Activated CD4-positive, alpha-beta T cell treated with anti-CD3 and anti-CD28 coated beads for 24 hours (primary cell): ENCODE data around the gene SRC.
A peak's percentile ranks its signal among the peaks of the same experiment; 100 is the strongest.

Source experiments
- DNase-seq, 2 donors: peaks; one replicate each; pipeline ENCODE4 v3.0.0-alpha.2; 2020; ENCODE audit warnings: low read depth in 2 of 2

The SRC gene

DNA sequence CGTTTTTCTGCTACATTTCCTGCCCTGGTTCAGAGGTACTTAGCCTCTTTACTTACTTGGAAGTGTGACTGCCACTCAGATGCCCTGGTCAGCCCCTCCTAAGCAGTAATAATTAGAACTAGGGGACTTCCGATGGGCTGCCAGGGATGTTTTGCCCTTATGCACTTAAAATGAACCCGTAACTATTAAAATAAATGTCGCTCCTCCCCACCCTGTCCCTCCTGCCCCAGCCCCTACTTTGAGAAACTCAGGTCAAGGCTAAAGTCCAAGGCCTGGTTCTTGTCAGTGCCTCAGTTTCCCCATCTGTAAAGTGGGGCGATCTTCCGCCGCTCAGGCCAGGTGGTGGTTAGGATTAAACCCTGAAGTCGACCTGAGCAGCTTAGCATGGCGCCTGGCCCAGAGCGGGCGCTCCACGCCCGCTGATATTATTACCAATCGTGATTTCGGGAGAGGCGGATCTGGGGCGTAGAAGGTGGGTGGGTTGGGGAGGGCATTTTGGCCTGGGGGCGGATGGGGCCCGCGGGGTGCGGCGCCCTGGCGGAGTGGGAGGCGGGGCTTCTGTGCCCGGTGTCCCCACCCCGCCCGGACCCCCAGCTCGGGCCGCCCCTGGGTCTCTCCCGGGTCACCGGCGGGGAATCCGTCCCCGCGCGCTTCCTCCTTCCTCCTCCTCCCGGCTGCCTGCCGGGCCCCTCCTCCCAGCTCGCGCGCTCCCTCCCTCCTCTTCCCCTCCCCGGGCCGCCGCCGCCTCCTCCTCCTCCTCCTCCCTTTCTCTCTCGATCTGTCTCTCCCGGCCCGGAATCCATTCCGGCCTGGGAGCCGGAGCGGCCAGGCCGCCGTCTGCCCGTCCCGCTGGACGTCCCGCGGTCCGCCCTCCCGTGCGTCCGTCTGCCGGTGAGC is at the start of gene SRC:
TSS of gene SRC (plus strand) at position 802 of the 897 bp plus-strand sequence. CDS start 38,014 bp downstream, outside the sequence.
- peak; percentile 25 to 27 for DNase-seq

DNA sequence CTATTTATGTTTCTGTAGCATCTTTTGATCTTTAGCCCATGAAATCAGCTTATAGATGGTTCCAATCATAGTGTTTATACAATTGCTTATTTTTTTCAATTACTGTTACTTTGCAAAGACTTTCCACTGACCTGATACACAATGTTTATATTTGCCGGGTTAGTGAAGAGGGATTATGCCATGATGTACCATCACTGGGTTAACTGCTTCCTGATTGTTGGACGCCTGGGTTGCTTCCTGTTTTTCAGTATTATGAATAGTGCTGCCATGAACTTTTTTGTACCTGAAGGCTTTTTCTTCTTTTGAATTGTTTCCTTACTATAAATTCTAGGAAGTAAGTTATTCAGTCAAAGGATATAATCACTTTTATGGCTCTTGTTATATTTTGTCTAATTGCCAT is 49.6 kb upstream of the SRC start:
- no peak for DNase-seq

DNA sequence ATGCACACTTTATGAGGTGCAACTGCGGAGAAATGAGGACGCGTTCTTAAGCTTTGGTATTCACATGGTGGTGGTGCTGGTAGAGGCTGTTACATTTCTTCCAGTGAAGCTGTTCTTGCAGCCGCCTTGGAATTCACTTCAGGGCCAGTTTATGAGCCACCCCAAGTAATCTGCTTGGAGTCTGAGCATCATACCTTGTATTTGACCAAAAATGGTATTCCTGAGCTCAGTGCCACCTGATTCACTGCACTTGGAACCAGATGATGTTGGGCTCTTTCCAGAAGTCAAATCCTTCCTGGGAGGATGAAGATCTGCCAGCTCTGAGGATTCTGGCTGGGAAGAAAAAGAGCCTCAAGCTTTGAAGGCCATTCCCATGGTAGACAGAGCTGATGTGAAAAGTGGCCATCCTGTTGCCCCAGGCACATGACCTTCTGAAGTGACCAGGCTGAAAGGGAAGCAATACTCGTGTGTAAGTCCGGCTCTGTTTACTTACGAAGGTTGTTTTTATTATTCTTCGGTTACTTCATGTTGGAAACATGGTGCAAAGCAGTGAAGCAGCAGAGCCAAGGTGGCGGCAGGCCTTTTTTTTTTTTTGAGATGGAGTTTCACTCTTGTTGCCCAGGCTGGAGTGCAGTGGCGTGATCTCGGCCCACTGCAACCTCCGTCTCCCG is 48.7 kb upstream of the SRC start:
- DNase-seq = no peak

DNA sequence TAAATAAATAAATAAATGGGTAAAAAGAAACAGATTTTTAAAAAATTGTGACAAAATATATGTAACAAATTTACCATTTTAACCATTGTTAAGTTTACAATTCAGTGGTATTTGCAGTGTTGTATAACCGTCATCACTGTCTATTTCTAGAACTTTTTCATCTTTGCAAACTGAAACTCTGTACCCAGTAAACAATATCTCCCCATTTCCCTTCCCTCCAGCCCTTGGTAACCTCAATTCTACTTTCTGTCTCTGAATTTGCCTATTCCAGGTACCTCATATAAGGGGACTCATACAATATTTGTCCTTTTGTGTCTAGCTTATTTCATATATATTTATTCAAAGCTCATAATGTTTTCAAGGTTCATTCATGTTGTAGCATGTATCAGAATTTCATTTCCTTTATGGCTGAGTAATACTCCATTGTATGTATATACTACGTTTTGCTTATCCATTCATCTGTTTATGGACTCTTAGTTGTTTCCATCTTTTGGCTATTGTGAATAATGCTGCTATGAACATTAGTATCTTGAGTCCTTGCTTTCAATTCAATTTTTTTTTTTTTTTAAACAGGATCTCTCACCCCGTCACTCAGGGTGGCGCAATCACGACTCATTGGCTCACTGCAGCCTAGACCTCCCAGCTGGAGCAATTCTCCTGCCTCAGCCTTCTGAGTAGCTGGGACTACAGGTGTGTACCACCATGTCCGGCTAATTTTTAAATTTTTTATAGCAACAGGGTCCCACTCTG is 47.6 kb upstream of the SRC start:
- DNase-seq = no peak

DNA sequence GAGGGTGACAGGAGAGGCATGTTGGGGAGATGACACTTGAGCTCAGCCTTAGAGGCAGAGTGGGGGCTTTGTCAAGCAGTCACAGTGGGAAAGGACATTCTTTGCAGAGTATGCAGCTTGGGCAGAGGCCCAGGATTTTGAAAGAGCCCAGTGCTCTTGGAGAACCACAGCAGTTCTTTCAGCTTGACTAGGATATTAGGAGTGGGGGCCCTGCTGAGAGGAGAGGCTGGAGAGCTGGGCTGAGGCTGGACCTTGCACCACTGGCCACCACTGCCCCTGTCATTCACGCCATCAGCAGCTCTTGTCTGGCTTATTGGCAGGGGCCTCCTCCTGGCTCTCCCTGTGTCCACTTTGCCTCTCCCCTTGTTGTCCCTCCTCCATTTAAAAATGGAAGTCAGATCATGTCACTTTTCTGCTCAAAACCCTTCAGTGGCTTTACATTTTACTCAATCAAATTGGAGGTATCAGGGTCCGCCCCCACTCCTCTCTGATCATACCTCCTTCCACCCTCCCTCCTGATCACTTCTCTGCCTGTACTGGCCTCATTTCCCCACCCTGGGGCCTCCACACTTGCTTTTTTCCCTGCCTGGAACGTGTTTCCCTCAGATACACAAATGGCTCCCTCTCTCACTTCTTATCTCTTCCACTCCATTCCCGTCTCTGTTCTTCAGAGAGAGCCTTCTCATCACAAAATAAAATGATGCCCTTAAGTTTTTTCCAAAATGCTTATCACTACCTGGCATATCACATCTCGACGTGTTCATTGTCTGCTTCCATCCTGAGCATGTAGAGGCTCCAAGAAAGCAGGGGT is 46.0 kb upstream of the SRC start:
- no peak for DNase-seq

DNA sequence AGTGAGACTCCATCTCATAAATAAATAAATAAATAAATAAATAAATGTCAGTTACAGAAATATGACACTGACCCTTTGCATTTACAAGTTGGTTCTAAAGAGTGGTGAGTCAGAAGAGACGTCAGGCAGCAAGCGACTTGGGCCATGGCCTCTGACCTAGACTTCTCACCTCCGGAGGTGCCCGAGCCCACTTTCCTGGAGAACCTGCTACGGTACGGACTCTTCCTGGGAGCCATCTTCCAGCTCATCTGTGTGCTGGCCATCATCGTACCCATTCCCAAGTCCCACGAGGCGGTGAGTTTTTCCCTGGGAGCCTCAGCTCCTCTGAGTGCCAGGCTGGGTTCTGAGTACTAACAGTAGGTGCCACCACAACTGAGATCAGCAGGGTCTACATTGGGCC is 44.8 kb upstream of the SRC start:
- DNase-seq = no peak

DNA sequence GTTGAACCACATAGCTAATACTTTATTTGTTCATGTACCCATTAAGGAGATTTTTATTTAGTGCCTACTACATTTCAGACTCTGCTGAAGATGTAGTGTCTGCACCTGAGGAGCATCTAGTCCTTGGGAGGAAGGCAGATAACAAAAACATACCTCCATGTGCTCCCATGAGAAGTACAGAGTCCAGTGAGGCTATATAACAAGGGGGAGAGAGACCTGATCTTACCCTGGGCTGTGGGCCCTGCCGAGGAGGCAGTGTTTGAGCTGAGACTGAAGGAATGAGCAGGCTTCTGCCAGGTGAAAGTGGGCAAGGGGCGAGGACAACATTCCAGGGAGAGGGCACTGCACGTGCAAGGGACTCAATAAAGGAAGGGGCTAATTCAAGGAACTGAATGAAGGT is 44.4 kb upstream of the SRC start:
- no peak for DNase-seq

DNA sequence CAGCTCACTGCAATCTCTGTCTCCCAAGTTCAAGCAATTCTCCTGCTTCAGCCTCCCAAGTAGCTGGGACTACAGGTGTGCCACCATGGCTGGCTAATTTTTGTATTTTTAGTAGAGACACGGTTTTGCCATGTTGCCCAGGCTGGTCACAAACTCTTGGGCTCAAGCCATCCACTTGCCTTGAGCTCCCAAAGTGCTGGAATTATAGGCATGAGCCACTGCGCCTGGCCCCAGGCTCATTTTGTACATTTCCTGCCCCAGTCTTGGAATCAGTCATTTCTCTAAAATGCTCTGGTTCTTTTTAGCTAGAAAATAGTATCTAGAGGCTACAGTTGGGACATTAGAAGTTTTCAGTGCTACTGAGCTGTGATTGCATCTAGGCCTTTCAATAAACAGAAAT is 43.0 kb upstream of the SRC start:
- no peak for DNase-seq

DNA sequence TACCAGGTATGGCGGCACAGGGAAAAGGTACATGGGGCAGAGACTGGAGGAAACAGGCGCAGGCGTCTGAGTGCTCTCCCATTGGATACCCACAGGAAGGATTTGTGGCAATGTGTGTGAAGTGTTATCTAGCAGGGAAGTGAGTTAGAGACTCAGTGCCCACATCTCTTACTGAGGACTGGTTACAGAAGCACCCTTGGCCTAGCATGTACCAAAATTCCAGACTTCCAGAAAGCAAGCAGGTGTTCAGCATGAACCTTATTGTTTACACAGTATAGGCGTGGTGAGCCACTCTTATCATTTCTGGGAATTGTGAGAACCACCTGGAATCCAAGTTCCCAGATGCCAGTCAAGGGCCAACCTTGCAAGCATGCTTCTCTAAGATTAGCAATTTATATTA is 42.3 kb upstream of the SRC start:
- DNase-seq = no peak

DNA sequence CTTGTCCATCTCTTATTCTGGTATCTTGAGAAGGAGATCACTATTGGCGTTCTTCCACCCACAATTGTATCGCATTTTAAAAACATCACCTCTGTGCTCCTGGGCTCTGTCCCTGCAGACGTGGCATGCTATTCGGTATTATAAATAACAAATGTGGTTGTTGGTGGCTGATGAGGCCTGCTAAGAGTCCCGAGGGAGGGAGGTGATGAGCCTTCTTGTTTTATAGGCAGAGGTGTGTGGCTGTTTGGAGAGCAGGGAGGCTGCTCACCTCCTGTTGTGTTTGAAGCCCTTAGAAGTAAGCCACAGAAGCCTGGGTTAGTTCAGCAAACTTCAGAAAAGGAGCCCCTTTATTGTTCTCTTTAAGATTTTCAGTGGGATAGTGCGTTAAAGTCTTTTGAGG is 40.9 kb upstream of the SRC start:
- no peak for DNase-seq

DNA sequence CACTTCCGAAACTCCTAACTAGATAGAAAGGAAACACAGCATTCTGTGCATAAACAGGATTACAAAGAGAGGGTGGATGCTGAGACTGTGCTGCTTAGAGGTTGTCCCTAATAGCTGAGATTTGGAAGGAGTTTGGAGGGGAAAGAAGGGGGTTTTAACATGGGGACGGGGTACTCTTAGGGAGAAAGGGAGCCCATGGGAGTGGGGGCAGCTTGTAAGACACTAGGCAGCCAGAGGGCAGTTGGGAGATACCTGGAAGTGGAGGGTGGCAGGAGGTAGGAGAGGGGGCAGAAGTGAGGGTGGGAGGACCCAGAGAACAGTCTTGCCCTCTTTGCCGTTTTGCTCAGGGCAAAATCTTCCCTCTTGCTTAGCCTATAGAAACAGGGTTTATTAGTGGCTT is 40.1 kb upstream of the SRC start:
- DNase-seq = no peak

DNA sequence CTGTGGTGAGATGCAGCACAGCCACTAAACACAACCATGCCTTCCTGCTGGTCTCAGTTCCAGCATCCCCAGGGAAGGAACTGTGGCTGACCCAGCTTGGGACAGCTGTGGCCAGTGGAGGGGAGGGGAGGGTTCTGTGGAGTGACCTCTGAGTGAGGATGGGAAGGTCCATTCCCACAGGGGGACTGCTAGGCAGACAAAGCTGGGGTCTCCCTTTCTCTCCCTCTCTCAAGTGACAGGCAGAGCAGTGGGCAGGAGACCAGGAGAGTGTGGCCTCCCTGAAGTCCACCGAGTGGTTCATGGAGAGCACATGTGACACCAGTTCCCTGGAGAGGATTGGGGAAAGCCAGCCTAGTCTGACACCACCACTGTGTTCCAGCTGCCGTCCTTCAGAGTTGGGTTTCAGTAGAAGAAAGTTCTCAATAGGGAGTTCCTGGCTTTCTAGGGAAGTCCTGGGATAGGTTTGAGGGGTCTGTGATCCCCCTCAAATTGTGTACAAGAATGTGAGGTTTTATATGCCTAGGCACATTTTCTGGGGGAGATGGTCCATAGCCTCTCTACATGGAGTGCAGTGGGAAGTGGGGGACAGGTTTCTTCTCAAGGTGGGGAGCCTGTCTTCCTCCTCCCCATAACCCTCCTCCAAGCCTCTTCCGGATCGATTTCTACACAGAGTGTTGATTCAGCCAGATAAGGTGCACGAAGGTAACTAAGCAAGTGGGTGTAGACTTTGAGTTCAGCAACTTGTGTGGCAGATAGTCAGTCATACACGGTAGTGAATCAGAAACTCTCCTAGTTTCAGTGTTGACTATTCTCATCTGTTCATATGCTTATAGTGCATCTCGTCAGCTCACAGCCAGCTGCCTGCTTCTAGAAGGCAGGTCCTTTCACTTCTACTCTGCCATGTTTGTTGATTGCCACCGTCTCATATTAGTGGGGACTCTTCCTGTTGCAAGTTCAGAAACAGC is 37.6 kb upstream of the SRC start:
- no peak for DNase-seq

DNA sequence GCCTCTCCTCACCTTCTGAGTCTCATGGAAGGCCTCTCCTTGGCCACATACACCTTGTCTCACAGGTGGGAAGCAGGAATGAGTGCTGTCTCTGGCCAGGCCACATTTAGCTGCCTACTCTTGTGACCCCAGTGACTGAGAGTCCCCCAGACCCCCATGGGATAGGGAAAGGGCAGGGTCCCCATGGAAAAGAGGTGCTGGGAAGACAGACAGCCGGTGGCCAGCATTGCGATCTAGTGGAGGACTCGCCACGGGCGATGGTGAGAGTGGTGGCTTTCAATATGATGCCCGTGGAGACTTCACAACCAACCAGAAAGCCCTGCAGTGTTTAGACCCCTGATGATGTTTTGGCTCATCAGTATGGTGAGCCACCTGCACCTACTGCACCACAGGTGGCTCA is 36.6 kb upstream of the SRC start:
- DNase-seq = no peak

DNA sequence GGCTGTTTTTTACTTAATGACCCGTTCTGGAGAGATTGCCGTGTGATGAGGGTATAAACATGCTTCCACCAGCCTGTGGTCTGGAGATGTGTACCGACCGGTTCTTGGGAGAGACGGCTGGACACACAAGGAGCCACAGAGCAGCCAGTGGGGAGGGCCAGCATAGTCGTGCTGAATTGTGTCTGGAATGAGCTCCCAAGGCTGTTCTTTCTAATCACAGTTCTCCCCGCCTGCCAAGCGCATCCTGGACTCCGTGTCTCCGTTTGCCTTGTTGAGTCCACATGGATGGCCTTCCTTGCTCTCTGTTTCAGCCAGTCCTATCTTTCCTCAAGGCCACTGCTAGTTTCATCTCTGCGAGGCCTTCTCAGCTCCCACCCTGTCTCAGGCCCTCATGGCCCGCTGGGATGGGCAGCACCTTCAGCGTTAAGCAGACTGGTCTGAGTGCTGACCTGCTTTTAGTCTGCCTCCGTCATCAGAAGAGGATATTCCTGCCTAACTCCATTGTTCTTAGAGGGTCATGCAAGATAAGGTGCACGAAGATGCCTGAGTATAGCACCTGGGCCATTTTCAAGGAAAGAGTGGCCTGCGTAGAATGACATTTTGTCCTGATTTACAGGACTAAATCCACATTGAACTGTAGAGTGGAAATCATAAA is 35.9 kb upstream of the SRC start:
- DNase-seq = no peak

DNA sequence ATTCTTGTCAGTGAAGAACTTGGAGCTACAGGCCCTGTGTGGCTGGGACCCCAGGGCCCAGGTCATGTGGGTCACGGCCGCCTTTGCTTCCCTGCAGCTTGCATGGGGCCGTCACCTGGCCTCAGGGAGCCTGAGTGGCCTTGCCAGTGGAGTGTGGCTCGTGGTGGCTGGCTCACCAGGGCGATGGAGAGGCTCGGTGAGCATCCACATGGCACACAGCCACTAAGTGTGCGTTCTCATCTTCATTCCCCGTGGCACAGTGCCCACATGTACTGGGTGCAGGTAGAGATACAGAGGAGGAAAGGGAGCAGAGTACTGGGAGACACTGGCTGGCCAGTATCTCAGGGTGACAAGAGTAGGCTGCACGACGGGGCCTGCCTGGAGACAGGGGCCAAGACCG is 35.0 kb upstream of the SRC start:
- DNase-seq = no peak

DNA sequence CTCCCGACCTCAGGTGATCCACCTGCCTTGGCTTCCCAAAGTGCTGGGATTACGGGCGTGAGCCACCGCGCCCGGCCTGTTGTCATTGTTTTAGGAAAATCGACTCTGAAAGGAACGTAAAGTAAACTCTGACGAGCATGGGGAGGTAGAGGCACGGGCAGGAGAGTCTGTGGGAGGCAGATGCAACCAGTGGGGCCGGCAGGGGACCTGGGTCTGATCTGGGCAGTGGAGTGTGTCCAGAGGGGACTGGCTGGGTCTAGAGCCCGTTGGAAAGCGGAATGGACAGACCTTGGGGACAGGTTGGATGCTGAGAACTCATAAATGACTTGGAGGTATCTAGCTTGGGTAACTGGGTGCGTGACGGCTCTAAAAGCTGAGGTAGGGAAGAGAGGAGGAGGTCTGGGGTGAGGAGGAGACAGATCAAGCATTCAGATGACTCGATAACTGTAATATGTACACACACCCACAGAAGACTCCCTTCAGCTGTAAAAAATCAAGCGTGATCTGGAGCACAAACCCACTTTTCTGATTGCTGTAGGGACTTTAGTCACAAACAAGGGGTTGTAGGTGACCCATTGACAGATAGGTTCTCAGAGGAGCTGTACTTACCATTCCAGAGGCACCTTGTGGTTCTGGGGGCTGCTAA is 34.1 kb upstream of the SRC start:
- DNase-seq = no peak

DNA sequence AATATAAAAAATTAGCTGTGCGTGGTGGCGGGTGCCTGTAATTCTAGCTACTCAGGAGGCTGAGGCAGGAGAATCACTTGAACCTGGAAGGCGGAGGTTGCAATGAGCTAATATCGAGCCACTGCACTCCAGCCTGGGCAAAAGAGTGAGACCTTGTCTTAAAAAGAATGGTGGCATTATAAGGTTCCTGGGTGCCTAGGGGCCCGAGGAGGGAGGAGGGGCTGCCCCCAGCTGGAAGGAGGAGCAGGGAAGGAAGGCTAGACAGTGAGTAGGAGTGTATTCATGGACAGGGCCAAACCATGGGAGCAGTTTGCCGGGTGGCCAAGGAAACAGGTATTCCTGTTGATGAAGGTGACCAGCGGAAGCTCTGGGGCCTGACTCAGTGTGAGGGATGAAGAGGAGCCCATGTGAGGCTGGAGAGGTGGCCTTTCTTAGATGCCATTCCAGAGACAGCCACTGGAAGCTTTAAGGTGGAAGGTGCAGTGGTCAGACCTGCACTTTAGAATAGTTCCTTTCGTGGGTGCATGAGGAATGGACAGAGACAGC is 32.3 kb upstream of the SRC start:
- no peak for DNase-seq

DNA sequence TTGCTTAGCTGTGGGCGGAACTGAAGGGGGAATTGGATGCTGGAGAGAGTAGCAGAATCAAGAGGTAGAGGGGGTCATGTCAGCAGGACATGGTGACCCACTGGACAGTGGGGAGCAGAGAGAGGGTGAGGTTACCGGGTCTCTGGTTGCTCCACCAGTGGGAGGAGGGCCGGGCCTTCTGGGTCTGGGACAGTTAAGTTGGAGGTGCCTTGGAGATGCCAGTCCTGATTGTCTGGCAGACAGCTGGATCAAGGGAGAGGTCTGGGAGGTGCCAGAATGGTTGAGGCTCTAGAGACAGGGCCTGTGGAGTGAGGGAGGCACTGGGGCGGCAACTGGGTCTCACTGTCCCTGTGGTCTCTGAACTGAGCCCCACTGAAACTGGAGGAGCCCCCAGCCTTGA is 31.8 kb upstream of the SRC start:
- DNase-seq = no peak

DNA sequence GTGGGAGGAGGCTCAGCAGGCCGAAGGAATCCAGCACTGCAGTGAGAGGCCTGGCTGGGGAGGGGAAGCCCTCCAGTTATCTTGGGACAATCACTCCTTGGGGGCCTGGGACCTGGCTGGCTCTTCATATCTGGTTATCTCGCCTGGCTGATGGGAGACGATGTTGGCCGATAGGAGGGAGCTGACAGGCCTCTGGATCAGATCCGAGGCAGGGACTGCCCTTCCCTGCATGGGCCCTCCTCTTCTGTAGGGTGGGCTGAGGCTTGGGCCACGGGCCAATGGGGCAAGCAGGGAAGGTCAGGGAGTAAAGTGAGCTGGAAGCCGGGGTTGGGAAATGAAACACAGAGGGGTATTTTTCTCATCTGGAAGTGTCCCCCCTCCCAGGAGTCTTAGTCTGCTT is 31.3 kb upstream of the SRC start:
- DNase-seq = no peak
